Fibroblast of villous mesenchyme (primary cell): ENCODE data around the gene ZNF850. TPM values are rescaled to one million over a fixed set of nuclear protein-coding genes. Genes with fewer than 3 reads are reported as not detected.
"Not testable (repeated sequence)": the region's sequence is repeated elsewhere in the genome, so short reads cannot be mapped to it uniquely, and the experiment has no call there.

Experiments used
- DNase-seq: peaks from one replicate; pipeline ENCODE4 v3.0.0-alpha.2; 2010; ENCODE audit warnings: low read depth
- H3K4me3 ChIP-seq: 2 replicates; pipeline ENCODE4 v1.5.1; 2011; ENCODE audit warnings: low read depth, mild to moderate bottlenecking, low read length
- CTCF ChIP-seq: IDR thresholded peaks from 2 replicates; pipeline ENCODE4 v1.5.1; 2012; ENCODE audit warnings: low read depth, mild to moderate bottlenecking, low read length; ENCODE audit not compliant: insufficient read depth
- total RNA-seq: library from RNA; depleted of rRNA; stranded (reverse); fragments of >200 nt; gene quantifications from 2 replicates; pipeline ENCODE4 v1.2.3, GENCODE V29; 2012

Gene ZNF850
- total RNA-seq, 1 donor: 3.9 TPM

GRCh38 chr19:36791420-36792141 is 19.0 kb upstream of the ZNF850 start:
- peak overlapping the region; percentile 12 for H3K4me3 ChIP-seq
- DNase-seq: peak; percentile 22
- TF ChIP-seq CTCF: peak; percentile 6

- TF ChIP-seq CTCF: no peak
- DNase-seq: peak; percentile 45
- peak overlapping the region; percentile 50 for H3K4me3 ChIP-seq
Observed at GRCh38 chr19:36775768-36776167, 3.2 kb upstream of the ZNF850 start.

- no peak for DNase-seq
- TF ChIP-seq CTCF: no peak
Observed at GRCh38 chr19:36773223-36773579, 594 bp upstream of the ZNF850 start.

DNA sequence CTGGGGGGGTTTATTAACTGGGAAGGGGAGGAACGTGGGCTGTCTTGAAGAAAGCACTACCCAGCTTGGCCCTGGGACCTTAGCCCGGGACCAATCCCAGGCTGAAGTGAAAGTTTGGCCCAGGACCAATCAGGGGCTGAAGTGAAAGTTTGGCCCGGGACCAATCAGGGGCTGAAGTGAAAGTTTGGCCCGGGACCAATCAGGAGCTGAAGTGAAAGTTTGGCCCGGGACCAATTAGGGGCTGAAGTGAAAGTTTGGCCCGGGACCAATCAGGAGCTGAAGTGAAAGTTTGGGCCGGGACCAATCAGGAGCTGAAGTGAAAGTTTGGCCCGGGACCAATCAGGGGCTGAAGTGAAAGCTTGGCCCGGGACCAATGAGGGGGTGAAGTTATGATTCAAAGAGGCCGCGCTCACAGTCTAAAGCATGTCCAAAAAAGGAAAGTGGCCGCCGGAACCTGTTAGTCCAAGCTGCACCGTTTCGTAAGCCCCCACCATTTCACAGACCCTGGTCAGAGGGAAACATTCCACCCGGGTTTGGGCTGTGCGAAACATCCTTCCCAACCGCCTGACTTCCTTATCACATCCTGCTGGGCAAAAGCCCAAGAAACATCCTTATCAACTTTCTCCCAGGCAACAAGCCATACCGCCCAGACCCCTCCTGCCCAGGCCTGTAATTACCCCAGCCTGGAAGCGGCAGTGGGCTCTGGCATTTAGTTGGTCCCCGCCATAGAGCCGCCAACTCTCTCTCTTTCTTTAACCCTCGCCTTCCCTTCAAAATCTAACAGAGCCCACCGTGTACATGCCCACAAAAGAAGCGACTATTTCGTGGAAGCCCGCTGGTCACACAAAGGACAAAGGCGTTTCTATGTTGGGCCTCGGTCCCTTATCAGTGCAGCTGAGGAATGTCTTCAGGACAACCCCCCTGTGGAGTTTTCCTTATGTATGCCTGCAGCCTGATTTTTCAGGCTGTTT is 1.1 kb downstream of the ZNF850 start:
- TF ChIP-seq CTCF: no peak
- H3K4me3 ChIP-seq: peak overlapping the region; percentile 95
- peak; percentile 96 for DNase-seq

More at GRCh38 chr19:36773223-36773579, 594 bp upstream of the ZNF850 start:
- H3K4me3 ChIP-seq: peak overlapping the region; percentile 95

DNA sequence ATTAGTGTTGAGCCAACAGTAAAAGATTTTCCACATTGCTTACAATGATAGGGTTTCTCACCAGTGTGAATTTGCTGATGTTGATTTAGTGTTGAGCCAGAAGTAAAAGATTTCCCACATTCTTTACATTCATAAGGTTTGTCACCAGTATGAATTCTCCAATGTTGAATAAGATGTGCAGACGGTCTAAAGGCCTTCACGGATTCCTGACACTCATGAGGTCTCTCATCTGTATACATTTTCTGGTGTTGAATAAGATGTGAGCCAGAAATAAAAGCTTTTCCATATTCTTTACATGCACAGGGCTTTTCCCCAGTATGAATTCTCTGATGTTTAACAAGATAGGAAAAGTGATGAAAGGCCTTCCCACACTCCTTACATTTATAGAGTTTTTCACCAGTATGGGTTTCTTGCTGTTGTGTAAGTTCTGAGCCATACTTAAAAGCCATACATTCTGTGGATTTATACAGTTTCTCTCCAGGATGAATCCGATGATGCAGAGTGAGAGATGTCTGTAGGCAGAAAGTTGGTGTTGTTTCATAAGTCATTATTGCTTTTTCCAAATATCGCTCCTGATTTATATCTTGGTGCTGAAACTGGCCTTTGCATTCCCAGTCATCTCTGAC is 22.4 kb downstream of the ZNF850 start:
- no peak for DNase-seq
- TF ChIP-seq CTCF: no peak
- H3K4me3 ChIP-seq: no peak overlapping the region

DNA sequence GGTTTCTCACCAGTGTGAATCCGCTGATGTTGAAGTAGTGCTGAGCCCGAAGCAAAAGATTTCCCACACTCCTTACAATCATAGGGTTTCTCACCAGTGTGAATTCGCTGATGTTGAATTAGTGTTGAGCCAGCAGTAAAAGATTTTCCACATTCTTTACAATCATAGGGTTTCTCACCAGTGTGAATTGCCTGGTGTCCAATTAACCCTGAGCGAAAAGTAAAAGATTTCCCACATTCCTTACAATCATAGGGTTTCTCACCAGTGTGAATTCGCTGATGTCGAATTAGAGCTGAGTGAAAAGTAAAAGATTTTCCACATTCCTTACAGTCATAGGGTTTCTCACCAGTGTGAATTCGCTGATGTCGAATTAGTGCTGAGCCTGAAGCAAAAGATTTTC is 23.0 kb downstream of the ZNF850 start:
- not testable (repeated sequence) for DNase-seq, H3K4me3 ChIP-seq
